Stimulated activated naive CD4-positive, alpha-beta T cell (primary cell): Measurements from ENCODE around the gene ANK3.
A peak's percentile ranks its signal among the peaks of the same experiment; 100 is the strongest.

Source experiments
- DNase-seq, 6 experiments: peaks; one replicate each; lab custom pipeline; 2025; lab: John Stamatoyannopoulos, UW

Gene ANK3

GRCh38 chr10:60224066-60224705, 165.5 kb downstream of the ANK3 start:
- no peak for DNase-seq

DNA sequence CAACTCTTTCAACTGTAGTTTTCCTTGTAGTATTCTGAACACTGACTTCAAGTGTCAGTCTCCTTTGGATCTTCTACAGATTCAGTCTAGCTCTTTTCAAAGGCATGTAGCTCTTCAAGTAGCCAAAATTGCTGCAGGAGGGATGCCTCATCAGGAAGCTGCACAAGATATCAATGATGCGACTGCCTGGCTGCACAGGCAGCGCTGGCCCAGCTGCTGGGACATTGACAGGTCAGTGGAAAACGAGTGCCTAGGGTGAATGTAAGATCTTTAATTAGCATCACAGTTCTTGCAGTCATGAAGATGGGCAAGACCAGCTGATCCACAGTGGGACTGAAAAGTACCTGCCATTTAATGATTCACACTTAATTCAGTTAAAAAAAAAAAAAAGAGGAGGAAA, 167.6 kb downstream of the ANK3 start:
- no peak for DNase-seq

GRCh38 chr10:60212195-60212594, 177.5 kb downstream of the ANK3 start:
- no peak for DNase-seq

GRCh38 chr10:60209874-60210570, 179.7 kb downstream of the ANK3 start:
- DNase-seq, result no peak

DNA sequence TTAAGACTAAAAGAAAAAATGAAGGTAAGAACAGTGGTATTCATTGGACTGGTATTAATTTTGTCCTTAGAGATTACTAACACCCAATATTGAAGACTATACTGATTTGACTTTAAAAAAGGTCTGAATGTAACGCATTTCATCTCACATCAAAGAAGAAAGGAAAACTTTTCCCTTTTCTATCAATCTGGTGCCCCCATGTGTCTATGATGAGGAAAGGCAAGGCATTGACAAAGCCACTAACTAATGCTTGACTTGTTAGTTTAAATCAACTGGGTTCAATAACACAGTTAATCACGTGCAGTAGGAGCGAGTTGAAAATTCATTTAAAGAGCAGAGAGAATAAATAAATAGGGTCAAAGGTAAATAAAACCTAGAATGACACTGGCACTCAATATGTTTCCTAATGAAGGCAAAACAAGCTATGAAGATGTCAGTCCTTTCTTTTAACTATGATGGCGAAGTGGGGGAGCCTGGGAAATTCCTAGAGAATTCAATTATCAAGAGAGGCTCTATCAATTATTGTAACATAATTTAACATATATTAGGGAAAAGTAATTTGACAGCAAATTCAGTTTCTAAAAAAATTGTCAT, 180.9 kb downstream of the ANK3 start:
- DNase-seq, result no peak

- no peak for DNase-seq
Observed at GRCh38 chr10:60207894-60208293, 181.8 kb downstream of the ANK3 start.

GRCh38 chr10:60206735-60207134, 182.9 kb downstream of the ANK3 start:
- DNase-seq, result no peak

DNA sequence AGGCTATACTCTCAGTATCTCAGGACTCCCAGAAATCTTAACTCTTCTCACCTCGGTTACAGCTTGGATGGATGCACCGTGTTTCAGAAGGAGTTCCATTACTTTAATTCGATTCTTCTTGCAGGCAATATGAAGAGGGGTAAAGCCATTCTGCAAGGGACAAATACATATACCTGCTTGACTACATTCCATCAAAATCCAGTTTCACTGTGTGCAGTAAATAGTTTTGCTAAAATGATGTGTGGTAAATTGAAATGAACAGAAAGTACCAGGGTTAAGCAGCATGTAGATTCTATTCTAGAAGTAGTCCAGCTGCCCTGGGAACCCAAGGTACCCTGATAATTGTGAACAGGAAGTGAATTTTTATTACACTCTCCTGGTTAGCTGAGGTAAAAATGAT, 183.9 kb downstream of the ANK3 start:
- no peak for DNase-seq

DNA sequence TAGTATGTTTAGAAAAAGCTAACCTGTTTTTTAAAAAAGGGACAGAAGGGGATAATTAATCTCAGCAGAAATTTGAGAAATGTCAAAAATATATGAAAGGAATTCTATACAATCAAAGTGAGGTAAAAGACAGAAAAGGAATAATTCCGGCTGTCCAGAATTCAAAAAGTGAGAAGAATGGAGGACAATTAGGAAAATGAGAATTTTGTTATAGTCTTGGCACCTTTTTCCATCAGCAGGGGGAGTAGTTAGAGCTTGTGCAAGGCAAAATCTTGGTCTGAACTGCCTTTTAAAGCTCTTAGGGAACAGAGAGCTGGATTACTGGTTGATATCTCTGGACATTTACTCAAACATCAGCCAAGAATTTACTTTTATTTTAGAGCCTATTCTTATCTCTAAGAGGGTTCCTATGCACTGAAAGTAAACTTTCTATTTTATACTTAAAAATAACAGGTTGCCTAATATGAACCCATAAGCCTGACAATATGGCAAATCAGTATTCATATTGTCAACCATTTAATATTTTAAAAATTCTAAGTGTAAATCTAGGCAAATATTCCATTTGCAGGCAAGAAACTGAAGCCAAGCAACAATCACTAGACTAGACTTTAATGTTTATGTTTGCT, 185.6 kb downstream of the ANK3 start:
- peak in 2 of 6 experiments; percentile 1 to 2 for DNase-seq

GRCh38 chr10:60200682-60201053, 189.0 kb downstream of the ANK3 start:
- DNase-seq, result no peak

DNA sequence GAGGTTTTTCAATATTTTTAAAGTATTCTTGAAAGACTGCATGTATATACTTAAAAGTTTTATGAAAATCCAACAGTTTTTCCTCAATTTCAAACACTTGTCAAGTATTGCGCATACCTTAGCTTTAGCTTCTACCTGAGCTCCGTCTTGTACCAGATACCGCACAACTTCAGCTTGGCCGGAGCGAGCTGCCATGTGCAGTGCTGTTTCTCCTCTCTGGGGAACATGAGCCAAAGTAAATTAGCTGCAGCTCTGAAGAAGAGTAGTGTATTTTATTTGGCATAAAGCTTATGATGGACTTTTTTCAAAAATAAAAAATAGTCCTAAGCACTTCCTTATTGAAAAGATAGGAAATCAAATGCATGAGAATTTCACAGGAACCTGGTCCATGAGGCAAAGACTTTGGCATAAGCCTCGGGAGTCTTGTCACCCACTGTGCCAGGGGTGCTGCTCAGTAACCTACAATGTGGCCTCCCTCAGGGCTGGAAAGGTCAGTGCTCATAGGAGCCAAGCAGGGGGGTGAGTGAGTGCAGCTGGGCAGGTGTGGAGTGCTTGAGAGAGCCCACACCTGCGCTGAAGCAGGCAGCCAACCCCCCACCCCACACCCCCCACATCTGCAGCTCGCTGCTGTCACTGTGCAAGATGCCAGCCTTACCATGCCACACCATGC, 189.5 kb downstream of the ANK3 start:
- DNase-seq, result no peak

DNA sequence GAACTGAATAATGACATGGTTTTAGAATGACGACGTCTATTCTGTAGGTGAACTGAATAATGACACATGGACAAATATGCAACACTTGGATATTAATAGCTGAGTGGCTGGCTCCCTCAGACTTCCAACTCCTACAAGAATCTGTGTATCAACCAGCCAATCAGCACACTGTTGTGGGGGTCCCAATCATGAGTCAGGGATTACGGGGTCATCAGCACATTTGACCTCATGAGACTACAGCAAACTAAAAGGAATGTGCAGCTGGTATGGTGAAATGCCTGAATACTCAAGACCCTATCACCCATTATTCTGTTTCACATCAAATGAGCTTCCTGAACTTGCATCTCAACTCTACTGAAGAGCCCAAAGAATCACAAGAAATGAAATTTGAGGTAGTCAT, 192.5 kb downstream of the ANK3 start:
- DNase-seq, result no peak

DNA sequence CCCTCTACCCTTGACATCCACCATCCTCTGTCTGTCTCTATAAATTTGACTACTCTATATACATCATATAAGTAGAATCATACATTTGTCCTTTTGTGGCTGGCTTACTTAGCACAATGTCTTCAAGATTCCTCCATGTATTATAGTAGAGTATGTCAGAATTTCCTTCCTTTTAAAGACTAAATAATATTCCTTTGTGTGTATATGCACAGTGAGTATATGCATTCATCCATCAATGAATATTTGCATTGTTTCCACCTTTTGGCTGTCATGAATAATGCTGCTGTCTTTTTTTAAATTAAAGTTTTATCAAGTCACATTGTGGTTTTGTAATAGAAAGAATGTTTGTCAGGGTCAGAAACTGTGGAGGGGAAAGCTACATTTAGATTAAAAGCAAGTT, 195.3 kb downstream of the ANK3 start:
- no peak for DNase-seq

GRCh38 chr10:60192946-60193345, 196.7 kb downstream of the ANK3 start:
- DNase-seq, result no peak

- DNase-seq, result no peak
Observed at GRCh38 chr10:60189861-60190475, 199.7 kb downstream of the ANK3 start.

- no peak for DNase-seq
Observed at GRCh38 chr10:60188548-60188947, 201.1 kb downstream of the ANK3 start.

DNA sequence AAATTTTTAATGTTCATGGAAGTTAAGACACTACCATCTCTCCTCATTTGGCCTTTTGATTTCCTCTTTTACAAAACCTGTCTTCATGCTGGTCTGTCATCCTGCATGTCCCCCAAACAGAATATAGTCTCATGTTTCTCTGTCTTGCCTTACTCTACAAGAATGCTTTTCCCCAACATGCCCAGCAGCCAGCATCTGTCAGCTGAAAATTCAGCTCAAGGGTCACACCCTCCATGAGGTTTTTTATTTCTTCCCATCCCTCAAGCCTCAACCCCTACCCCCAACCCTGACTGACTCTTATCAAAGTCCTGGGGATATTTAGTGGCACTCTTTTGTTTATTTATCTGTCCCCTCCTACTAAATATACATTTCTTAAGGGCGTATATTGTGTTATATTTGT, 202.0 kb downstream of the ANK3 start:
- DNase-seq, result no peak

DNA sequence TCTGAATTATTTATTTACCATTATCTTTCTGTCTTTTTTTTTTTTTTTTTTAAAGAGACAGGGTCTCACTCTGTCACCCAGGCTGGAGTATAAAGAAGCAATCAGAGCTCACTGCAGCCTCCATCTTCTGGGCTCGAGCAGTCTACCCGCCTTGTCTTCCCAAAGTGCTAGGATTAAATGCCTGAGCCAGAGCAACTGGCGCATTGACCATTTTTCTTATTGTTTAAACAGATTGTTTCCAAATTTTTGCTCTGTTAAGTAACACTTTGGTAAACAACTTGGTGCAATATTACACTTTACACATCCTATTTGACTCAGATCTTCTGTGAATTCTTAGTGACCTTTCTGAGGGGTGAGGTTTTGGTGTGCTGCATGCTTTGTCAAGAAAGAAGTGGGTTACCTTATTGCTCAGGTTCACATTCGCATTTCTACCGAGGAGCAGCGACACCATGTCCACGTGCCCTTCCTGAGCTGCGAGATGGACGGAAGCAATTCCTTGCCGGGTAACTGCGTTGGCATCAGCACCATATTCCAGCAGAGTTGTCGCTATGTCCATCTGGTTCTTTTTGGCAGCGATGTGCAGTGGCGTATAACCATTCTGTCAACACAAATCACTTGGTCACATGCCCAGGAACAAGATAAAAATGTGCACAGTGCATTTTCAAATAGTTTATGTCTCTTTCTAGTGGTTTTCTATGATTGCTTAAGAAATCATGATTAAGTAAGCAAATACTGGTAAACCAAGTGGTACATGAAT, 203.2 kb downstream of the ANK3 start:
- no peak for DNase-seq

DNA sequence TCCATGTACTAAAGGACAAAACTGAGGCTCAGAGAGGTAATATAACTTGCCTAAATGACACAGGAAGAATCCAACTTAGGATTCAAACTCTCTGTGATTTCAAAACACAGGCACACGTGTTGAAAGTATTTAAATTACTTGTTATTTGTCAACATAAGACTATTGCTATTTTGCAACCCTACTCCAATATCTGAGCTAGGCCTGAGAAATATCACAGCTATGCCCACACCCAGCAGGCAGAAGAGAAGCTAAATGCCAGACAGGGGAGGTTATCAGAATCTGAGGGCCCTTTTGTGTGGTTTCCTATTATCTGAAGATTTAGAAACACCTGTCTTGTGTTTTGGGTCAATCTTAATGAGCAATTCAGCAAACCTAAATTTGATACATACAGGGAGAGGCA, 204.3 kb downstream of the ANK3 start:
- no peak for DNase-seq

DNA sequence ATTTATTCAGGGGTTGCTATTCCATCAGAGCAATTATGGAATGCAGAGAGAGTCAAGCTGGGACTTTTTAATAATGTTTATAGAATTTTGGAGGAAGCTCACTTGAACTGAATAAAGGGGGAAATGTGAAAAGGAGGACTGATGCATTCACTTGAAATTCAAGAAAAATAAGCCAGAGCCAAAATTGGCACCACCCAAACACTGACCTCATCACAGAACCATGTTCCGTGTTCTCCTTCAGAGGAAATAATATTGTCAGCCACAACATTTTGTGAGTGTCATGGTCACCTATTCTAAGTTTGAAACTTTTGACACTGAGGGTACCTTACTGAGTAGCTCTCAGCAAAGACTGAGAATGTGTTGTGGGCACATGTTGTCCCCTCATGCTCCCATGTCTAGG, 207.0 kb downstream of the ANK3 start:
- no peak for DNase-seq

- no peak for DNase-seq
Observed at GRCh38 chr10:60176925-60177324, 212.8 kb downstream of the ANK3 start.
